Endodermal cell (in vitro differentiated cells): ENCODE measurements around the gene FGL2. TPM values are rescaled to one million over a fixed set of nuclear protein-coding genes. Genes with fewer than 3 reads are reported as not detected.

Source experiments
- DNase-seq: peaks from one replicate; pipeline ENCODE4 v3.0.0-alpha.2; 2017
- H3K27ac ChIP-seq: 2 replicates; pipeline ENCODE4 v1.5.1; 2013; ENCODE audit warnings: mild to moderate bottlenecking, low read depth, low read length, moderate library complexity
- H3K27me3 ChIP-seq: 2 replicates; pipeline ENCODE4 v1.6.1; 2013; ENCODE audit warnings: mild to moderate bottlenecking, low read length, moderate library complexity; ENCODE audit not compliant: insufficient read depth, control insufficient read depth, poor library complexity, severe bottlenecking
- H3K36me3 ChIP-seq: 2 replicates; pipeline ENCODE4 v1.7.0; 2013; ENCODE audit warnings: mild to moderate bottlenecking, low read length, moderate library complexity; ENCODE audit not compliant: control insufficient read depth, insufficient read depth
- H3K4me1 ChIP-seq: one replicate; pipeline ENCODE4 v1.7.0; 2013; ENCODE audit warnings: low read length; ENCODE audit not compliant: control insufficient read depth, insufficient read depth
- H3K4me3 ChIP-seq: 2 replicates; pipeline ENCODE4 v1.5.1; 2013; ENCODE audit warnings: mild to moderate bottlenecking, low read length, moderate library complexity
- H3K9ac ChIP-seq: 2 replicates; pipeline ENCODE4 v1.6.1; 2013; ENCODE audit warnings: mild to moderate bottlenecking, low read length, moderate library complexity; ENCODE audit not compliant: poor library complexity, severe bottlenecking; ENCODE audit errors: extremely low read depth
- H3K9me3 ChIP-seq: 2 replicates; pipeline ENCODE4 v1.6.1; 2013; ENCODE audit warnings: mild to moderate bottlenecking, low read length, moderate library complexity; ENCODE audit not compliant: control insufficient read depth
- H3K27ac Mint-ChIP-seq: 2 replicates; pipeline ENCODE4 v1.8.0; 2020; ENCODE audit warnings: mixed read lengths
- H3K27me3 Mint-ChIP-seq: 2 replicates; pipeline ENCODE4 v1.8.0; 2021; ENCODE audit warnings: mild to moderate bottlenecking, mixed read lengths; ENCODE audit not compliant: insufficient read depth
- H3K36me3 Mint-ChIP-seq: 2 replicates; pipeline ENCODE4 v1.8.0; 2020; ENCODE audit warnings: low read depth, mixed read lengths
- H3K4me1 Mint-ChIP-seq: 2 replicates; pipeline ENCODE4 v1.8.0; 2020; ENCODE audit warnings: mixed read lengths
- H3K4me3 Mint-ChIP-seq: 2 replicates; pipeline ENCODE4 v1.8.0; 2020; ENCODE audit warnings: mild to moderate bottlenecking, moderate library complexity, mixed read lengths
- H3K9me3 Mint-ChIP-seq: 2 replicates; pipeline ENCODE4 v1.8.0; 2020; ENCODE audit warnings: mild to moderate bottlenecking, mixed read lengths
- WGBS, 2 experiments: methylation state at CpG; one replicate each; pipeline versions ENCODE4 v1.1.5 to v1.1.7; 2013; ENCODE audit warnings: missing lambda C conversion rate in 2 of 2, mixed read lengths in 1 of 2; ENCODE audit not compliant: insufficient coverage in 1 of 2, insufficient read length in 1 of 2; 5-methylcytosine and 5-hydroxymethylcytosine counted together
- total RNA-seq, 2 donors: library from RNA; stranded (reverse); fragmentation: NEBNext Ultra II Directional in 1 of 2; extraction: Animal tissue kit (Norgen Biotek cat#: 25700) in 1 of 2; gene quantifications; 2 replicates in 1 of 2; 3 replicates in 1 of 2; pipeline ENCODE4 v1.2.1, GENCODE V29; 2021
- TF ChIP-seq, protein P1 (sequence below): fragments of 200-600 bp; sonication (generic); conservative IDR thresholded peaks from 2 replicates; pipeline ENCODE4 v1.5.0; 2021; ENCODE audit warnings: antibody characterized with exemption, mild to moderate bottlenecking

Gene FGL2
- total RNA-seq, 2 donors from 2014 or later: not detected

DNA sequence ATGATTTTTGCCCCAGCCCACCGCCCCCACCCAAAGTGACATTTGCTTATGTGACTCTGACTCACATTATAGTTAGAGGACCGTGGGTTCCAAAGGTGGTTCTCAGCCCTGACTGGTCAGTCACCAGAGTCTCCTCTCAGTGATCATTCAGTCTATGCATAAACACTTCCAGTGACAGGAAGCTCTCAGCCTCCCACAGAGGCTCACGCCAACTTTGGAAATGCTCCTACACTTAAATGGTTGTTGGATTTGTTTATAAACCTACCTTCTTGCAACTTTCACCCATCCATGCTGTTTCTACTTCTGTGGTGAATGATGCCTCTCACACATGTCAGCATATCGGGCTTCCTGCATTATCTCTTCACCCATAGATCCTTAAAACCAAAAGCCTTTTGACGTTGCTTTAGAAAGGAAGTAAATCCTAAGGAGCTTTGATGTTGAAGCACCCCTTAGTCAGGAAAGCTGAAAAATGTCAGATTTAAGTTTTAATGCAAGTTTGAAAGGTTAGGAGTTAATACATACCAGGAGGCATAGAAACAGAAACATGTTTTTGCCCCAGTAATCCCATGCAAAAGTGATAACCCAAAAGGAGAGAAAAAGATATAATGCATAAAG, 46.5 kb upstream of the FGL2 start:
- H3K27ac ChIP-seq: no peak overlapping the region
- no peak overlapping the region for H3K9ac ChIP-seq
- Mint-ChIP-seq H3K4me1 (peaks cover 13% of the 10 kb centered on the region), H3K36me3 (no peaks in the 10 kb centered on the region), H3K4me3 (no peak overlapping the region), H3K9me3 (no peaks in the 10 kb centered on the region), H3K27me3 (no peaks in the 10 kb centered on the region), H3K27ac (no peak overlapping the region)
- WGBS, 2 experiments: 69 to 88% methylated on average over 4 to 5 of the region's 5 CpGs
- TF ChIP-seq, protein P1, sequence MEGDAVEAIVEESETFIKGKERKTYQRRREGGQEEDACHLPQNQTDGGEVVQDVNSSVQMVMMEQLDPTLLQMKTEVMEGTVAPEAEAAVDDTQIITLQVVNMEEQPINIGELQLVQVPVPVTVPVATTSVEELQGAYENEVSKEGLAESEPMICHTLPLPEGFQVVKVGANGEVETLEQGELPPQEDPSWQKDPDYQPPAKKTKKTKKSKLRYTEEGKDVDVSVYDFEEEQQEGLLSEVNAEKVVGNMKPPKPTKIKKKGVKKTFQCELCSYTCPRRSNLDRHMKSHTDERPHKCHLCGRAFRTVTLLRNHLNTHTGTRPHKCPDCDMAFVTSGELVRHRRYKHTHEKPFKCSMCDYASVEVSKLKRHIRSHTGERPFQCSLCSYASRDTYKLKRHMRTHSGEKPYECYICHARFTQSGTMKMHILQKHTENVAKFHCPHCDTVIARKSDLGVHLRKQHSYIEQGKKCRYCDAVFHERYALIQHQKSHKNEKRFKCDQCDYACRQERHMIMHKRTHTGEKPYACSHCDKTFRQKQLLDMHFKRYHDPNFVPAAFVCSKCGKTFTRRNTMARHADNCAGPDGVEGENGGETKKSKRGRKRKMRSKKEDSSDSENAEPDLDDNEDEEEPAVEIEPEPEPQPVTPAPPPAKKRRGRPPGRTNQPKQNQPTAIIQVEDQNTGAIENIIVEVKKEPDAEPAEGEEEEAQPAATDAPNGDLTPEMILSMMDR: no peak
- no peaks in the 10 kb centered on the region for H3K9me3 ChIP-seq
- H3K4me3 ChIP-seq: no peak overlapping the region
- no peak for DNase-seq
- H3K4me1 ChIP-seq: no peaks in the 10 kb centered on the region
- H3K36me3 ChIP-seq: no peaks in the 10 kb centered on the region
- H3K27me3 ChIP-seq: no peaks in the 10 kb centered on the region

DNA sequence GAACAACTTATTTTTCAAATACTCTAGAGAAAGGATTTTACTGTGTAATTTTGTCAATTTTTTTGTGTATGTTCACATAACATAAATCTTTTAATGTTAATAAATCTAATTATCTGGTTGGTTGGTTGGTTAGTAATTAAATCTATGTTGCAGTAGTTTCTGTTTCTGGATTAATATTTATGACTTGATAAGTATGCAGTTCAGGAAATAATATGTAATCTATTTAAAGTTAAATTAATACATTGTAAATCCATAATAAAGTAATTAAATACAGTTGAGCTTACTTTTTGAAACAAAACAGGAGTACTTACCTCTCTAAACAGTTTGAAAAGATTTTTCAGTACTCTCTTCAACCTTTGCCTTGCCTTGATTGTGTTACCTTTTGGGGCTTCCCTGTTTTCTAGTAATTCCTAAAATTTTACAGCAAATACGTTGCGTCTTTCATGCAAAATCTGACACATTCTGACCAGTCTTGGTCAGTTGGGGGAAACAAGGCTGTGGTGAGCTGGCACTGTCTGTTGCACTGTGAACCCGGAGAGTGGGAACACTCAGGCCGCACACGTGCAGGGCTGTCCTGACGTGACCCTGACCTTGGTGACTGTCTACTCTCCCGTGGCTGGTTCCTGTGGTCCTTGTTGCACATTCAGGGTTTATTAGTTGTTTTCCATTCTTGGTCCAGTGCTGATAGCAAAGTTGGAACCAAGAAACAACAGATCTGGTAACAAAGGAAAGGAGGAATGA, 45.6 kb upstream of the FGL2 start:
- Histone ChIP-seq H3K9ac (no peak overlapping the region), H3K27me3 (no peaks in the 10 kb centered on the region), H3K36me3 (no peaks in the 10 kb centered on the region), H3K27ac (no peak overlapping the region), H3K4me3 (no peak overlapping the region), H3K4me1 (no peaks in the 10 kb centered on the region), H3K9me3 (no peaks in the 10 kb centered on the region)
- DNase-seq: no peak
- 82 to 92% methylated on average over 5 to 7 of the region's 7 CpGs for WGBS, 2 experiments
- Mint-ChIP-seq H3K4me3 (no peak overlapping the region), H3K27me3 (no peaks in the 10 kb centered on the region), H3K9me3 (no peaks in the 10 kb centered on the region), H3K27ac (no peak overlapping the region), H3K4me1 (peaks cover 13% of the 10 kb centered on the region), H3K36me3 (no peaks in the 10 kb centered on the region)
- TF ChIP-seq, protein P1: no peak

GRCh38 chr7:77244222-77244934, 44.8 kb upstream of the FGL2 start:
- no peaks in the 10 kb centered on the region for H3K36me3 ChIP-seq
- peaks cover 13% of the 10 kb centered on the region for H3K4me1 Mint-ChIP-seq
- no peak overlapping the region for H3K4me3 ChIP-seq
- no peaks in the 10 kb centered on the region for H3K4me1 ChIP-seq
- H3K9me3 Mint-ChIP-seq: no peaks in the 10 kb centered on the region
- H3K27me3 ChIP-seq: no peaks in the 10 kb centered on the region
- H3K9me3 ChIP-seq: no peaks in the 10 kb centered on the region
- DNase-seq: no peak
- H3K9ac ChIP-seq: no peak overlapping the region
- no peak overlapping the region for H3K27ac ChIP-seq
- 91 to 94% methylated on average over 2 to 5 of the region's 6 CpGs for WGBS, 2 experiments
- H3K36me3 Mint-ChIP-seq: no peaks in the 10 kb centered on the region
- no peak overlapping the region for H3K4me3 Mint-ChIP-seq
- TF ChIP-seq, protein P1: no peak
- H3K27me3 Mint-ChIP-seq: no peaks in the 10 kb centered on the region
- H3K27ac Mint-ChIP-seq: no peak overlapping the region
